HEK293T (cell line): ENCODE results near the gene ACTR3.

ENCODE experiments used
- CTCF ChIA-PET: fragments of 350-600 bp; formaldehyde crosslinking; extraction: SDS; loops from one replicate; lab custom pipeline; 2021; ENCODE audit warnings: antibody characterized with exemption, inconsistent platforms; lab: Yijun Ruan, JAX
- POLR2A ChIA-PET: fragments of 350-600 bp; formaldehyde crosslinking; extraction: SDS; loops from one replicate; lab custom pipeline; 2020; ENCODE audit warnings: antibody characterized with exemption, inconsistent platforms; lab: Yijun Ruan, JAX
- DNase-seq: peaks from one replicate; pipeline ENCODE4 v3.0.0; 2012; ENCODE audit warnings: mixed read lengths; ENCODE audit errors: extremely low spot score
- ARNT ChIP-seq: fragments of 450-650 bp; IDR thresholded peaks from 2 replicates; pipeline ENCODE4 v1.6.1; 2017; ENCODE audit warnings: mild to moderate bottlenecking
- BHLHE40 ChIP-seq: fragments of 450-650 bp; IDR thresholded peaks from 2 replicates; pipeline ENCODE4 v1.6.1; 2016; ENCODE audit warnings: mild to moderate bottlenecking, moderate library complexity, borderline replicate concordance
- CTBP1 ChIP-seq: fragments of 450-650 bp; IDR thresholded peaks from 2 replicates; pipeline ENCODE4 v1.6.1; 2016; ENCODE audit warnings: borderline replicate concordance
- ELF4 ChIP-seq: fragments of 450-650 bp; IDR thresholded peaks from 2 replicates; pipeline ENCODE4 v1.6.1; 2017; ENCODE audit warnings: antibody characterized with exemption
- FOXA1 ChIP-seq: fragments of 450-650 bp; IDR thresholded peaks from 2 replicates; pipeline ENCODE4 v1.6.1; 2016; ENCODE audit warnings: mild to moderate bottlenecking
- FOXK2 ChIP-seq: fragments of 450-650 bp; IDR thresholded peaks from 2 replicates; pipeline ENCODE4 v1.6.1; 2016; ENCODE audit warnings: mild to moderate bottlenecking
- FOXM1 ChIP-seq: fragments of 450-650 bp; IDR thresholded peaks from 2 replicates; pipeline ENCODE4 v1.6.1; 2017; ENCODE audit warnings: mild to moderate bottlenecking, borderline replicate concordance
- HDGF ChIP-seq: fragments of 450-650 bp; IDR thresholded peaks from 2 replicates; pipeline ENCODE4 v1.6.1; 2017; ENCODE audit warnings: antibody characterized with exemption, borderline replicate concordance
- L3MBTL2 ChIP-seq: fragments of 450-650 bp; conservative IDR thresholded peaks from 2 replicates; pipeline ENCODE4 v1.6.1; 2016; ENCODE audit warnings: mild to moderate bottlenecking
- LEF1 ChIP-seq: fragments of 450-650 bp; IDR thresholded peaks from 2 replicates; pipeline ENCODE4 v1.6.1; 2017; ENCODE audit warnings: mild to moderate bottlenecking, borderline replicate concordance
- NFRKB ChIP-seq: fragments of 450-650 bp; IDR thresholded peaks from 2 replicates; pipeline ENCODE4 v1.6.1; 2016; ENCODE audit warnings: mild to moderate bottlenecking, moderate library complexity
- SP1 ChIP-seq: fragments of 450-650 bp; IDR thresholded peaks from 2 replicates; pipeline ENCODE4 v1.6.1; 2017
- SUZ12 ChIP-seq: fragments of 450-650 bp; IDR thresholded peaks from 2 replicates; pipeline ENCODE4 v1.6.1; 2016; ENCODE audit warnings: mild to moderate bottlenecking
- TARDBP ChIP-seq: fragments of 450-650 bp; IDR thresholded peaks from 2 replicates; pipeline ENCODE4 v1.6.1; 2016
- ZNF384 ChIP-seq: fragments of 450-650 bp; IDR thresholded peaks from 2 replicates; pipeline ENCODE4 v1.6.1; 2016
- TF ChIP-seq, protein P1 (sequence below): fragments of 450-650 bp; IDR thresholded peaks from 2 replicates; pipeline ENCODE4 v1.6.1; 2016

ACTR3 gene

DNA sequence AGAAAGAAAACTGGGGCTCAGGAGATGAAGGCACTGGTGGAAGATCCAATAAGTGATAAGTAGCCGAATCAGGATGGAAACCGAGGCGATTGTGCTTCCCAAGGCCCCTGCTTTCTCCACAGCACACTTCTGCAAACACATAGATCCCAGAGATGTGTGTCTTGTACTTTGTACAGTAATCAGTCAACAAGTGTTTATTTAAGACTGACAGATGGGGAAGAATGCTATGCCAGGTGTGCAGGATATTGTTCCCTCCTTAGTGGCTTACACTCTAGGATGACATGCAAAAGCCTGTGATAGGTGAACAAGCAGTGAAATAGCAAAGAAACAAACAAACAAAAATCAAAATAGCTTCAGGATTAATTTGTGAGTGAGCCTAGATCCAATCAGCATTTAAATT, 116.6 kb downstream of the ACTR3 start:
- CTCF ChIA-PET, result no interaction called here
- no peak for DNase-seq
- POLR2A ChIA-PET, result no interaction called here
- TF ChIP-seq ZNF384 (no peak), FOXK2 (no peak), NFRKB (no peak), TARDBP (no peak), CTBP1 (no peak), FOXA1 (no peak), BHLHE40 (no peak), L3MBTL2 (no peak)

DNA sequence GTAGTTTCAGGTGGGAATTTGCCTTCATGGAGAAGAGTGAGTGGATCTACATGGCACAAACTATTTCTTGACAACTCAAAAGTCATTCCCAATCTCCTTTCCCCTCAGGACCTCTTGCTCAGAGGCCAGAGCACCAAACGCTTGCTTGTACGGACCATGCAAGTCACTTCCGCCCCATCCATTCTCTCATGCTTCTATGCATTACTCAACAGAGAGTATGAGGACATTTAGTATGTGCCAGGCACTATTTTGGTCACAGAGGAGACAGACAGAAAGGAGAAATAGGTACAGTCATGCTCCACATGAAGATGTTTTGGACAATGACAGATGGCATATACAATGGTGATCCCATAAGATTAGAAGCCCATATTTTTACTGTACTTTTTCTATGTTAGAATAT, 117.5 kb downstream of the ACTR3 start:
- ChIA-PET POLR2A (no interaction called here), CTCF (no interaction called here)
- no peak for TF ChIP-seq ELF4
- no peak for TF ChIP-seq SUZ12
- no peak for TF ChIP-seq TARDBP
- no peak for TF ChIP-seq FOXM1
- TF ChIP-seq, protein P1, sequence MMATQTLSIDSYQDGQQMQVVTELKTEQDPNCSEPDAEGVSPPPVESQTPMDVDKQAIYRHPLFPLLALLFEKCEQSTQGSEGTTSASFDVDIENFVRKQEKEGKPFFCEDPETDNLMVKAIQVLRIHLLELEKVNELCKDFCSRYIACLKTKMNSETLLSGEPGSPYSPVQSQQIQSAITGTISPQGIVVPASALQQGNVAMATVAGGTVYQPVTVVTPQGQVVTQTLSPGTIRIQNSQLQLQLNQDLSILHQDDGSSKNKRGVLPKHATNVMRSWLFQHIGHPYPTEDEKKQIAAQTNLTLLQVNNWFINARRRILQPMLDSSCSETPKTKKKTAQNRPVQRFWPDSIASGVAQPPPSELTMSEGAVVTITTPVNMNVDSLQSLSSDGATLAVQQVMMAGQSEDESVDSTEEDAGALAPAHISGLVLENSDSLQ, result no peak
- no peak for TF ChIP-seq L3MBTL2
- TF ChIP-seq BHLHE40, result no peak
- no peak for TF ChIP-seq HDGF
- TF ChIP-seq FOXA1, result no peak
- no peak for TF ChIP-seq ZNF384
- no peak for TF ChIP-seq FOXK2
- no peak for TF ChIP-seq CTBP1
- TF ChIP-seq LEF1, result no peak
- TF ChIP-seq ARNT, result no peak
- TF ChIP-seq NFRKB, result no peak
- no peak for TF ChIP-seq SP1
- no peak for DNase-seq

DNA sequence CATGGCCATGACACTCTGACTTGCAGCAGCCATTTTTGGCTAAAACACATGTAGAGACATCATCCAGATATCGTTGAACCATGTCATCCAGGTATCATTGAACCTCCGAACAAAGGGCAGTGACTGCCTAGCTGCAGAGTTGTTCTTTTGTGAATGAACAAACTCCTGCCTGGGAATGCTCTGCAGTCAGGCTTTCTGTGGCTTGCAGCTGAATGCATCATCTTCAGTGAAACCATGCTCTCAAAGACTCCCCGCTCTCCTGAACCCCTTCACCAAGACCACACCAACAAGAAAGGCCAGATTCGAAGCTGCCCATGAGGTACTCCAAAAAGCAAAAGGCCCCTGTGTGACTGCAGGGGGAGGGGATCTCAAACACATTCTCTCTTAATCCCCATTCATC, 118.8 kb downstream of the ACTR3 start:
- no peak for DNase-seq
- CTCF ChIA-PET, result no interaction called here
- TF ChIP-seq, protein P1, result no peak
- TF ChIP-seq CTBP1 (no peak), ARNT (no peak), FOXK2 (no peak), FOXA1 (no peak), TARDBP (no peak), HDGF (no peak), ZNF384 (no peak), ELF4 (no peak), NFRKB (no peak), SP1 (no peak), L3MBTL2 (no peak), FOXM1 (no peak)
- POLR2A ChIA-PET, result no interaction called here

DNA sequence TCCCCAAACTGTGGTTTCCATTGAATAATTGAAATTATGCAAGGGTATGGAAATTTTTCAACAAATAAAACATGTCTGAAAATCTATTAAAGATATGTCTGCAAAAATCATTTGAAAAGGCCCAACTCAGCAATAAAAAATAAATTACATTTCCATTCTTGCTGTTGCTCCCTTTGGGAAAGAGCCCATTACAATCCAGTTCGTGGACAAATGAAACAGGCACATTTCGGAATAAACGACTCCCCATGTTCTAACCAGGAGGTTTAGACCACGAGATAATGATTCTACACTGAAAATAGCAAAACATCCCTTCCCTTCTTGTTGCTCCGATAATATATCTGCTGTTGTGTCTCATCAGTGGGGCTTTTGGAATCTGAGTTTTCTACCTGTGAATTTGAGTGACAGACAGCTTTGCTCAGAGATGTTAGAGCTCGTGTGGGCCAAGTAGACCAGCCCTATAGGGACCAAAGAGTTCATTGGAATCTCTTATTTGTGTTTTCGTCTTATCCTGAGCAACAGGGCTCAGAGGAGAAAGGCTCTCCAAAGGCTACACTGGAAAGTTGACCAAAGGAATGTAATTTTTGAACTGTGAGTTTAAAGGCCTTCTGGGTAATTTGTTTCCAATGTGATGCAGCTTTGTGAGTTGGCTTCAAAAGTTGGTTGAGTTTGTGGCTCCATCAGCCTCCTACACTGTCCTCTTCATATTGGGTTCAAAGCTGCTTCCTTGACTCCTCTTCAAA, 119.5 kb downstream of the ACTR3 start:
- TF ChIP-seq HDGF, result no peak
- no peak for TF ChIP-seq CTBP1
- TF ChIP-seq L3MBTL2, result no peak
- TF ChIP-seq BHLHE40, result no peak
- TF ChIP-seq, protein P1, result no peak
- TF ChIP-seq LEF1, result no peak
- no peak for TF ChIP-seq TARDBP
- TF ChIP-seq FOXM1, result no peak
- no peak for TF ChIP-seq ARNT
- no peak for TF ChIP-seq SP1
- no peak for TF ChIP-seq FOXK2
- no peak for DNase-seq
- CTCF ChIA-PET, result no interaction called here
- POLR2A ChIA-PET, result interaction anchor here (0.6 kb wide), 1 partner anchor 16 kb away, joined by 4 read pairs; no protein-coding TSS in a partner anchor

DNA sequence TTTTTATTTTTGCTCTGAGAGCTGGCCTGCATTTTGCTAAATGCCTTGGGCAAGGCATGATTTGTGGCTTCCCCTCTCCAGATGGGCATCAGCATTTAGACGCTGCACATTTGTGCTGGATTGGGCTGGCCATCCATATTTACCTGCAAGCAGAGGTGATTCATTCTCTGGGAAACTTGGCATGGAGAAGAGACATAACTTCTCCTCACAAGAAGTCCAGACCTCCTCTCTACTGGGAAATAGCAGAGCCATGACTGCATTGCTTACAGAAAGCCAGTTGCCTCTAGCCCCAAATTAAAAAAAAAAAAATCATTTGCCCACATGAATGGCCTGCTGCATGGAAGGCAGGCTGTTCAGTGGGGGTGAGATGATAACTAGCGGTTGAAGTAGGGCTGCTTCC, 120.1 kb downstream of the ACTR3 start:
- no peak for DNase-seq
- ChIA-PET POLR2A (no interaction called here), CTCF (no interaction called here)
- no peak for TF ChIP-seq SP1
- no peak for TF ChIP-seq ELF4
- TF ChIP-seq ZNF384, result no peak
- no peak for TF ChIP-seq BHLHE40
- TF ChIP-seq ARNT, result no peak
- no peak for TF ChIP-seq L3MBTL2
- no peak for TF ChIP-seq LEF1
- TF ChIP-seq HDGF, result no peak
- TF ChIP-seq SUZ12, result no peak
- no peak for TF ChIP-seq TARDBP
- TF ChIP-seq FOXM1, result no peak
- TF ChIP-seq NFRKB, result no peak
- TF ChIP-seq FOXA1, result no peak
- TF ChIP-seq FOXK2, result no peak
- no peak for TF ChIP-seq CTBP1
- TF ChIP-seq, protein P1, result no peak

DNA sequence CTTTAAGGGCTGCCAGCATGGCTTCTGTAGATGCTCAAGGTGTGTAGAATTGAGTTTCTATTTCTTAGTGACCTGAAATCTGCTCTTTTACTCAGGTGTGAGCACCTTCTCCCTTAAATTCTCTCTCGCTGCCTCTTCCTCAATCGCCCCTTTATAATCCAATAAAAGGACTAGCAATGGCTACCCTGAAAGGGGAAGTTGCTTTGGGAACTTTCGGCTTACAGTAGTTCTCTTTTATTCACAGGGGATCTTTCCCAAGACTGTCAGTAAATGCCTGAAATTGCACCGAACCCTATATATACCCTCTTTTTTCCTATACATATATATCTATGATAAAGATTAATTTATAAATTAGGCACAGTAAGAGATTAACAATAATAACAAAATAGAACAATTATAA, 121.8 kb downstream of the ACTR3 start:
- TF ChIP-seq FOXK2 (no peak), SP1 (no peak), TARDBP (no peak), ELF4 (no peak), LEF1 (no peak)
- no peak for DNase-seq
- CTCF ChIA-PET, result no interaction called here
- POLR2A ChIA-PET, result interaction anchor here (1.2 kb wide), 1 partner anchor 13 kb away, joined by 4 read pairs; no protein-coding TSS in a partner anchor
